Dermis blood vessel endothelial cell (primary cell): ENCODE results near the gene B3GNT2. TPM values are rescaled to one million over a fixed set of nuclear protein-coding genes. Genes with fewer than 3 reads are reported as not detected.
"Not testable (repeated sequence)": the region's sequence is repeated elsewhere in the genome, so short reads cannot be mapped to it uniquely, and the experiment has no call there.

ENCODE experiments used
- DNase-seq: peaks from one replicate; pipeline ENCODE4 v3.0.0; 2010
- total RNA-seq: library from RNA; depleted of rRNA; stranded (reverse); fragments of >200 nt; gene quantifications from 2 replicates; pipeline ENCODE4 v1.2.3, GENCODE V29; 2014

Gene B3GNT2
- total RNA-seq, 1 donor from 2014 or later: 31.8 TPM

DNA sequence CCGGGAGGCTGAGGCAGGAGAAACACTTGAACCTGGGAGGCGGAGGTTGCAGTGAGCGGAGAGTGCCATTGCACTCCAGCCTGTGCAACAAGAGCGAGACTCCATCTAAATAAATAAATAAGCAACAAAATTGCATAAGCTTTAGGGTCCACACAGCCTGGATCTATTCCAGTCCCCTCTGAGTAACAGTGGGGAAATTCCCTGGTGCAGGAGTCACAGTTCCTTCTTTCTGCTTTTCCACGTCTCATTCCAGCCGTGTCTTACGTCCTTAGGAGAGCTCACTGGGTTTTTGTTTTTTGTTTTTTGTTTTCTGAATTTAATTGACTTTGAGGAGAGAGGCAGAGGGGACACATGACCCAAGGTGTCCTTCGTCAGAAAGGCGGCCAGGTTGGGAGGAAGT lies 44.6 kb downstream of the B3GNT2 start:
- DNase-seq: no peak

GRCh38 chr2:62243983-62244382 lies 48.1 kb downstream of the B3GNT2 start:
- DNase-seq: no peak

GRCh38 chr2:62248226-62248625 lies 52.3 kb downstream of the B3GNT2 start:
- no peak for DNase-seq

GRCh38 chr2:62250239-62250638 lies 54.3 kb downstream of the B3GNT2 start:
- no peak for DNase-seq

GRCh38 chr2:62254424-62255266 lies 58.7 kb downstream of the B3GNT2 start:
- DNase-seq: no peak

- DNase-seq: no peak
These were observed 61.6 kb downstream of the B3GNT2 start for GRCh38 chr2:62257466-62257865.

DNA sequence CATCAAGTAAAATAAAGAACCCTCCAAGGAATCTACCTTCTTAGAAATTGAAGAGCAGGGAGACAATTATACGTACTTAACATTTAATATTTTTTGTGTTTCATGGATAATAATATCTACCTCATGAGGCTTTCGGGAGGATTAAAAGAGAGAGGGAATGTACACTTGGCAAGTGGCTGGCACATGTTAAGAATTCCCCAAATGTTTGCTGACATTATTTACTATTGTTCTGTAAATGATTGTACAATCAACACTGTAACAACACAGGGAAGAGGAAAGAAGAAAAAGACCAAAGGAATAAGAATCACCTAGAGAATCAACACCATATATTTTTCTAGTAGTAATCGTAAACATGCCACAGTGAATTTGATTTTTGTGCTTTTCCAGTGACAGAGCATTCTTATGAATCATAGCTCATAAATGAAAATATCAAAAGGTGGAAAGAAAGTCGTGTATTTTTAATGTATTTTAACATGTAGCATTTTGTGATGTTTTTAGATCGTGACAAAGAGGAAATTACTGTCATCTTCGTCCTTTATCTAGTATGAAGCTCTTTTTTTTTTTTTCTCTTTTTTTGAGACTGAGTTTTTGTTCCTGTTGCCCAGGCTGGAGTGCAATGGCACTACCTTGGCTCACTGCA lies 67.3 kb downstream of the B3GNT2 start:
- no peak for DNase-seq

- DNase-seq: no peak
These were observed 68.3 kb downstream of the B3GNT2 start for GRCh38 chr2:62264186-62264585.

DNA sequence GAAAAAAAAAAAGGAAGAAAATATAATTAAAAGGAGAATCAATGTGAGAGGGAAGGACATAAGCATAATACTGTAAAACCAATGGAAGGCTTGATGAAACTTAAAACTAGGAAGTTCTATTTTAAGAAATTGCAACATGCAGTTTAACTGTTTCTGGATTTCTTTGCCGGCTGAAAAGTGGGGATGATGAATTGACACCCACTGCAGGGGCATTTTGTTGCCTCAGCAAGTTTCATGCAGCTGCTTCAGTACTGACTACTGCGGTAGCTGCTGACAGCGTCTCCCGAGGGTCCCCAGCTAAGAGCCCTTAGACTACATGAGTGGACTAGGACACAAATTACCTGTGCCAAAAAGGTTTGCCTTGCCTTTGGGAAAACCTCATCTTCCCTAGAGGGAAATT lies 69.2 kb downstream of the B3GNT2 start:
- no peak for DNase-seq

- DNase-seq: peak; percentile 15
These were observed 70.6 kb downstream of the B3GNT2 start for GRCh38 chr2:62266433-62267038.

- DNase-seq: no peak
These were observed 71.8 kb downstream of the B3GNT2 start for GRCh38 chr2:62267696-62268095.

GRCh38 chr2:62268681-62269188 lies 72.8 kb downstream of the B3GNT2 start:
- not testable (repeated sequence) for DNase-seq

GRCh38 chr2:62270728-62271127 lies 74.8 kb downstream of the B3GNT2 start:
- DNase-seq: peak; percentile 62
